ENCODE results near the gene TBC1D22A.

Gene TBC1D22A

DNA sequence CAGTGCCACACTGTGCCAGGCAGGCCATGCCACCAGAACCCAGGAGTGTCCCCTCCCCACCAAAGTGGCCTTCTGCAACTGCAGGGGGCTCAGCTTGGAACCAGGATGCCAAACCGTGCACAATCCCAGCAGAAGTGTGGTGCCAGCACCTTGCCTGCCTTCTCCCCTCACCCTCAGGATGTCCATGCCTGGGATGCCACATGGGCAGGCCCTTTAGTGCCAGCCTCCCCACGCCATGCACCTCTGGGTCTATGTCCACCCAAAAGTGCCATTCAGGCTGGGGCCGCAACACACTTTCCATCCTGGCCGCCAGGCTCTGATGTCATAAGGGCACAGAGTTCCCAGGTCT is 8.7 kb upstream of the TBC1D22A start:
- Mint-ChIP-seq H3K27me3 (peaks cover 1% of the 10 kb centered on the region), H3K9me3 (peaks cover 4% of the 10 kb centered on the region), H3K27ac (no peak overlapping the region), H3K4me3 (no peak overlapping the region), H3K4me1 (peaks cover 19% of the 10 kb centered on the region), H3K36me3 (peaks cover 3% of the 10 kb centered on the region)
- no peak for DNase-seq (ENCODE audit: low spot score in 2 of 2)
- no peak for ATAC-seq (ENCODE audit: low read depth)

DNA sequence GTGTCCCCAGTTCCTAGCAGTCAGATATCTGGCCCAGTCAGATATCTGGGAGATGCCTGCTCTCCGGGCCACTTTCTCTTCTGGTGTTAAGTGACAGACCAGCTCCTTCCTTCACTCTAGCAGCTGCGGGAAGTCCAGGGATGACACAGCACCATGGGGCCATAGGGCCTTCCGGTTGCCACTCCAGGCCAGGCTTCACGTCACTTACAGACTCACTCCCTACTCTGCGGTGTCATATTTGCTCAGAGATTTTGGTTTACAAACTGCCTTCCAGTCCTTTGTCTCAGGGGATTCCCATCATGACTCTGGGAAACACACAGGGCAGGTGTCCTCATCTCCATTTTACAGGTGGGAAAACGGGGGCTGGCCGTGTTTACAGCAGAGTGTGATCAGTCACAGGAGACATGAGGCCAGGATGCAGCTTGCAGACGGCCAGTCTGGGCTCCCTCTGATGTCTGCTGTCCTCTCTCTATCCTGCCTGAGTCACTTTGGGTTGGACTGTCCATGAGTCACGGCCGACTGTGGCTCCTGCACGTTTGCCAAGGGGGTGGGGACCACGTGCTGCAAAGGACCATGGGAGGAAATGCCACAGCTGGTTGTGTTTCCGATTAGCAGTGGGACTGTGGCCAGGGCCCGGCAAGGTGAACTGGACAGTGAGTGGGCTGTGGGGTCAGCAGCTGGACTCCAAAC is 8.2 kb upstream of the TBC1D22A start:
- DNase-seq (ENCODE audit: low spot score in 2 of 2): no peak
- no peak for ATAC-seq (ENCODE audit: low read depth)
- Mint-ChIP-seq H3K4me1 (peaks cover 19% of the 10 kb centered on the region), H3K27ac (no peak overlapping the region), H3K36me3 (peaks cover 3% of the 10 kb centered on the region), H3K4me3 (no peak overlapping the region), H3K9me3 (peaks cover 4% of the 10 kb centered on the region), H3K27me3 (no peaks in the 10 kb centered on the region)

DNA sequence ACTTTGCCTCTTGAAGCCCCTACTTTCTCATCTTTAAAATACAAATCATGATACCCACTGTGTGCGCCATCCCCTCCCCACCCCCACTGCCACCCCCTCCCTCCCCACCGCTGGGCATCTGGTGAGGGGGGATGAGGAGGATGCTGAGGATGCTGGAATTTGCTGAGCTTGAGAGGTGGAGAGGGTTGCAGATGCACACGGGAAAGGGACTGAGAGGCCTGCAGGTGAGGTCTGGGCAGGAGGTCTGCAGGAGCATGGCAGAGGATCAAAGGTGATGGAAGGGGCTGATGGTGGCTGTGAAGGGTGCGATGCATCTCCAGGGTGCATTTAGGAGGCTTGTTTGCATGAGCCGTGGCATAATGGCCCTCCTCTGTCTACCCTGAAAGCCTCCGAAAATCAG is 7.6 kb upstream of the TBC1D22A start:
- H3K27ac Mint-ChIP-seq: no peak overlapping the region
- no peaks in the 10 kb centered on the region for H3K27me3 Mint-ChIP-seq
- DNase-seq (ENCODE audit: low spot score in 2 of 2) (no peak), ATAC-seq (ENCODE audit: low read depth) (no peak)
- peaks cover 13% of the 10 kb centered on the region for H3K4me1 Mint-ChIP-seq
- peaks cover 4% of the 10 kb centered on the region for H3K9me3 Mint-ChIP-seq
- H3K4me3 Mint-ChIP-seq: no peak overlapping the region
- H3K36me3 Mint-ChIP-seq: peaks cover 3% of the 10 kb centered on the region

DNA sequence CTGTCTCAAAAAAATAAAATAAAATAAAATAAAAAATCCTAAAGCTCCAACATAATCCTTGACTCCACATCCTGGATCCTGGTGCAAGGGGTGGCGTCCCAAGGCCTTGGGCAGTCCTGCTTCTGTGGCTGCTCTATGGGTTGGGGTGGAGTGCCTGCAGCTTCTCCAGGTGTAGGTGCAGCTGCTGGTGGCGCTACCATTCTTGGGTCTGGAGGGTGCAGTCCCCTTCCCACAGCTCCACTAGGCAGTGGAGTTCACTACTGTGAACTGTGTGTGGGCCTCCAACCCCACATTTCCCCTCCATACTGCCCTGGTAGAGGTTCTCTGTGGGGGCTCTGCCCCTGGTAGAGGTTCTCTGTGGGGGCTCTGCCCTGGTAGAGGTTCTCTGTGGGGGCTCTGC is 6.9 kb upstream of the TBC1D22A start:
- H3K36me3 Mint-ChIP-seq: peaks cover 3% of the 10 kb centered on the region
- H3K4me1 Mint-ChIP-seq: peaks cover 11% of the 10 kb centered on the region
- ATAC-seq (ENCODE audit: low read depth) (no peak), DNase-seq (ENCODE audit: low spot score in 2 of 2) (no peak)
- H3K27me3 Mint-ChIP-seq: no peaks in the 10 kb centered on the region
- H3K27ac Mint-ChIP-seq: no peak overlapping the region
- H3K9me3 Mint-ChIP-seq: peaks cover 4% of the 10 kb centered on the region
- H3K4me3 Mint-ChIP-seq: no peak overlapping the region

DNA sequence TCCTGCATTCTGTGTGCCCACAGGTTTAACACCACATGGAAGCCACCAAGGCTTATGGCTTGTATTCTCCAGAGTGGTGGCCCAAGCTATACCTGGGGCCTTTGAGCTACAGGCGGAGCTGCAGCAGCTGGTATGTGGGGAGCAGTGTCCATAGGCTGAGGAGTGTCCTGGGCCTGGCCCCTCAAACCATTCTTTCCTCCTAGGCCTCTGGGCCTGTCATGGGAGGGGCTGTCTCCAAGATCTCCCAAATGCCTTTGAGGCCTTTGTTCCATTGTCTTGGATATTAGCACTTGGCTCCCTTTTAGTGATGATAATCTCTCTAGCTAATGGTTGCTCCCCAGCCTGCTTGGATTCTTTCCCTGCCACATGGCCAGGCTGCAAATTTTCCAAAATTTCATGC is 6.4 kb upstream of the TBC1D22A start:
- DNase-seq (ENCODE audit: low spot score in 2 of 2) (no peak), ATAC-seq (ENCODE audit: low read depth) (no peak)
- Mint-ChIP-seq H3K27ac (no peak overlapping the region), H3K4me1 (peaks cover 11% of the 10 kb centered on the region), H3K36me3 (peaks cover 3% of the 10 kb centered on the region), H3K4me3 (no peak overlapping the region), H3K27me3 (no peaks in the 10 kb centered on the region), H3K9me3 (peaks cover 4% of the 10 kb centered on the region)

DNA sequence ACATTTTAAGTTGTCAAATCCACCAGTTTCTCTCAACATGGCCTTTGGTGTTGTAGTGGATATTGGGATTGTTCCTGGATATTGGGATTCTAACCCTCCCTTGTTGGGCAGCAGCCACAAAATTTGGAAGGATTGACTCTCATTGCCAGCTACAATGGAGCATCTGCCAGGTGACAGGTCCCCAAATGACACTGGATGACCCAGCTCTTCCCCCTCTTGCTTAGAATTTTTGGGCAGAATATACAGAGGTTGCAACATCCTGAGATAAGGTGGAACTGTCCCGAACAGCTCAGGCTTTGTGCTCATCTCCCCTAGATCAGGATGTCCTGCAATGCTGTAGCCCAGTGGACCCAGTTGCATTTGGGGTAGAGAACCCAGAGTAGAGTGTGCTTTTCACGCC is 5.3 kb upstream of the TBC1D22A start:
- ATAC-seq (ENCODE audit: low read depth) (no peak), DNase-seq (ENCODE audit: low spot score in 2 of 2) (no peak)
- Mint-ChIP-seq H3K27me3 (no peaks in the 10 kb centered on the region), H3K9me3 (peaks cover 4% of the 10 kb centered on the region), H3K27ac (peak overlapping the region; percentile 64), H3K4me1 (peaks cover 17% of the 10 kb centered on the region), H3K4me3 (no peak overlapping the region), H3K36me3 (peaks cover 3% of the 10 kb centered on the region)

DNA sequence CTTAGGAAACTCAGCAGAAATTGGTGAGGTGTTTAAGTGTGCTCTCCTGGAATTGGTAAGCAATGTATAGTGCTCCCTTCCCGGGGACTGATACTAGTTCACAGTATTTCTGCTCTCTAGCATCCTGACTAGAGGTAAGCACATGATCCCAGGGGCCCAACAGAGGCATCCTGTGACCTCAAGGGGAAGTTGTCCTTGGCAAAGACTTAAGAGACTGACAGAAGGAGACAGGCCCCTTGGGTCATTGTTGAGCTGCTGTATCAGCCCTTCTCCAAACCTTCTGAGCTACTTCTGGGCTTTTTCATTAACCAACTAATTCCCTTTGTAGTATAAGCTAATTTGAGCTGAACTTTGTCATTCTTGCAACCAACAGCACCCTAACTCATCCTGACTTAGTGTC is 4.3 kb upstream of the TBC1D22A start:
- peaks cover 21% of the 10 kb centered on the region for H3K4me1 Mint-ChIP-seq
- H3K4me3 Mint-ChIP-seq: no peak overlapping the region

DNA sequence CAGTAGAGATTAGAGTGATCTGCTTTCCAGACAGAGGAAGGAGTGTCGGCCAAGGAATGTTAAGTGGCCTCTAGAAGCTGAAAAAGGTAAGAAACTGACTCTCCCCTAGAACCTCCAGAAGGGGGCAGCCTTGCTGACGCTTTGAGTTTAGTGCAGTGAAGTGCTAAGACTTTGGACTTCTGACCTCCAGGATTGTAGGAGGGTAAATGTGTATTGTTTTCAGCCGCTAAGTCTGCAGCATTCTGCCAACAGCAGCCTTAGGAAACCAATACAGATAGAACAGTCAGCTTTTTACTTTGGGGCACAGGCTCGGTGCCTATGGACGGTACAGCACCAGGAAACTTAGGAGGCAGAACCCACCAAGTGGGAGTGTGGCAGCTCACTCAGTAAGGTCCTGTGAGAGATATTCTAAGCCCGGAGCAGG is 3.6 kb upstream of the TBC1D22A start:
- Mint-ChIP-seq H3K4me1 (peaks cover 25% of the 10 kb centered on the region), H3K4me3 (no peak overlapping the region), H3K27me3 (no peaks in the 10 kb centered on the region), H3K36me3 (peaks cover 3% of the 10 kb centered on the region), H3K27ac (no peak overlapping the region), H3K9me3 (peaks cover 4% of the 10 kb centered on the region)
- ATAC-seq (ENCODE audit: low read depth) (no peak), DNase-seq (ENCODE audit: low spot score in 2 of 2) (peak; percentile 43 to 59)

More for the DNA sequence above, 4.3 kb upstream of the TBC1D22A start:
- Mint-ChIP-seq H3K27me3 (no peaks in the 10 kb centered on the region), H3K27ac (no peak overlapping the region), H3K36me3 (peaks cover 3% of the 10 kb centered on the region), H3K9me3 (peaks cover 4% of the 10 kb centered on the region)
- ATAC-seq (ENCODE audit: low read depth) (no peak), DNase-seq (ENCODE audit: low spot score in 2 of 2) (no peak)

DNA sequence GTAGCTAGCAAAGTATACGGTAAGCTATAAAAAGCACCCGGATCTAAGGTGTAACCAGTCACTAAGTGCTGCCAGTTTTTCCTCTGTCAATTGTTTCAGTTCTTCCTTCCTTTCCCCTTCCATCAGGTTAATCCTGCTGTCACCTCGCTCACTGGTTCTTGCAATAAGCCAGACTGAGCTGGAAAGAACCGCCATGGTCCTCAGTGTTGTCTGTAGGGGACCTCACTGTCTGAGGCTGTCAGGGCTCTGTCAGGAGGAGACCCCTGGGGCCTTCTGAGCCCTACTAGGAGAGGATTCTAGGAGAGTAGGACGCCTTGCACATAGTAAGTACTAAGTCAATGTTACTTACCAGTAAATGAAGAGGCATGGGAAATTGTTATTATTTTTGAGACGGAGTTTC is 1.4 kb upstream of the TBC1D22A start:
- Mint-ChIP-seq H3K27ac (peak overlapping the region; percentile 97), H3K27me3 (no peaks in the 10 kb centered on the region), H3K9me3 (peaks cover 4% of the 10 kb centered on the region), H3K4me3 (peak overlapping the region; percentile 66), H3K4me1 (peaks cover 35% of the 10 kb centered on the region), H3K36me3 (peaks cover 9% of the 10 kb centered on the region)
- ATAC-seq (ENCODE audit: low read depth) (no peak), DNase-seq (ENCODE audit: low spot score in 2 of 2) (no peak)

DNA sequence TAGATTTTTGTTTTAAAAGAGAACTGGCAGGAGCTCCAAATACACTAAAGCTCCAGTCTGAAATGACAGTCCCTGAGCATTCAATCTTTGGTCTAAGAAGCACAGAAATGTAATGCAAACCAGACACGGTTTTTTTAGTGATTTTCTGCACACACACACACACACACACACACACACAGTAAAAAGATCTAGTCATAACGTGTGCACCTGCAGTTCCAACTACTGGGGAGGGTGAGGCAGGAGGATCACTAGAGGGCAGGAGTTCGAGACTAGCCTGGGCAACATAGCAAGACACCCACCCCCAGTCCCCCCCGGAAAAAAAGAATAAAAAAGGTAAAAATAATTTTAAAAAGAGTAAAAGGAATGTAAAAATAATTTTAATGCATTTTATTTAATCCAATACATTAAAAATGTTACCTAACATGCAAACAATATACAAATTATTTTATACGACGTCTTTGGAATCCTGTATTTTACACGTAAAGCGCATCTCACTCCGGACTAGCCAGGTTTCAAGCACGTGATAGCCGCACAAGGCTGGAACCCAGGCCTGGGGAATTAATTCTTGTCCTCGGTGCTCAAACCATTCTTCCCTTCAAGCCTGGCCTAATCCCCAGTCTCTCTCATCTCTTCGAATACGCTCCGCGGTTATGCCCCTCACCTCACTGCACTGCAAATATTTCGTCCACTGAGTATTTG is 762 bp upstream of the TBC1D22A start:
- DNase-seq (ENCODE audit: low spot score in 2 of 2) (no peak), ATAC-seq (ENCODE audit: low read depth) (no peak)
- Mint-ChIP-seq H3K27me3 (no peaks in the 10 kb centered on the region), H3K4me3 (peak overlapping the region; percentile 99), H3K4me1 (peaks cover 37% of the 10 kb centered on the region), H3K9me3 (no peaks in the 10 kb centered on the region), H3K27ac (peak overlapping the region; percentile 97), H3K36me3 (peaks cover 7% of the 10 kb centered on the region)

DNA sequence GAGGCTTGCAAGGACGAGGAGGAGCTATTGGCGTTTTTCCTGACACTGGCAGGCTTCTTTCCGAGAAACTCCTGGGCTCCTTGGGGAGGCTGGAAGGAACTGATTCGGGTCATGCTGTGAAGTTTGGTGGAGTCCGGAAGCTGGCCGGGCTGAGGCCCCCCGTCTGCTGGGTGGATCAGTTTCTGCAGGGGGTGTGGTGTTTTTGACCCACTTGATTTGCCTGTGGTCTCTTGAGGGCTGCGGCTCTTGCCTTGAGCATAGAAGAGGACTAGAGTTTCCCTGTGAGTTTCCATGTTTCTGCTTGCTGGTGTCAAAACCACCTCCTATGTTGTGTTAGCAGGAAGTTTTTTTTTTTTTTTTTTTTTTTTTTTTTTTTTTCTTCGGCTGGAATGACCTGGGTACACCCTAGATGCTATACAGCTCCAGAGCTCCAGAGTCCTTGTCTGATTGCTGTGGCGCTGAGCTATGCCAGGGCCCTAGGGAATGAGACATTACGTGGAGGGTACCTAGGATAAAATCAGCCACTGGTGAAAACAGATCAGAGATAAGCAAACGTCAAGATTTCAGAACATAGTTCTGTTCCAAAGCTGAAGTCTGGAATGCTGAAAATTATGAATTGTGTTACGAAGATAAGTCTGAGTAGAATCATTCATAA is 728 bp downstream of the TBC1D22A start:
- peak in 1 of 2 donors; percentile 73 for DNase-seq (ENCODE audit: low spot score in 2 of 2)
- peak overlapping the region; percentile 97 for H3K27ac Mint-ChIP-seq
- ATAC-seq (ENCODE audit: low read depth): peak; percentile 76

DNA sequence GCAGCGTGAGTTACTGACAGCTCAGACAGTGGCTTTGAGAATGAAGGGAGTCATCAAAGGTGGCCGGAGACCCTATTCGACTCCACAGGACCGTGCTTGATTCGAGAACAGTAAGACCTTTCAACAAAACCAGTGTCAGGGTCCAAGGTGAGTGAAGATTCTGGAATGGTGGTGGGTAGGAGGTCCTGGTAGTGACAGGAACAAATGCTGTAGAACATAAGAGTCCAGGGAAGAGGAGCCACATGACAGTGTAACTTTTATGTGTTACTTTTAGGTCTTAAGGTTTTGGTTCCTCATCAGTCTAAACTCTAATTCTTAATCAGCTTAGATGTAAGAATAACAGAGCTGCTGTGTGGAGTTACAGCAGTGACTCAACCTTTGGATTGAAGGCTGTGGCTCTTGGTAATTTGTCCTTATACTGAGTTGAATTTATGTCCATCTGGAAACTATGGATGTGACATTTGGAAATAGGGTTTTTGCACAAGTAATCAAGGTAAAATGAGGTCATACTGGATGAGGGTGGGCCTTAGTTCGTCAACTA is 1.8 kb downstream of the TBC1D22A start:
- Mint-ChIP-seq H3K27ac (peak overlapping the region; percentile 97), H3K27me3 (no peaks in the 10 kb centered on the region), H3K4me3 (peak overlapping the region; percentile 99), H3K36me3 (peaks cover 20% of the 10 kb centered on the region), H3K4me1 (peaks cover 51% of the 10 kb centered on the region), H3K9me3 (no peaks in the 10 kb centered on the region)
- DNase-seq (ENCODE audit: low spot score in 2 of 2) (no peak), ATAC-seq (ENCODE audit: low read depth) (no peak)

More for the DNA sequence above, 728 bp downstream of the TBC1D22A start:
- peak overlapping the region; percentile 99 for H3K4me3 Mint-ChIP-seq
- H3K9me3 Mint-ChIP-seq: no peaks in the 10 kb centered on the region
- H3K27me3 Mint-ChIP-seq: no peaks in the 10 kb centered on the region
- peaks cover 20% of the 10 kb centered on the region for H3K36me3 Mint-ChIP-seq
- peaks cover 50% of the 10 kb centered on the region for H3K4me1 Mint-ChIP-seq

DNA sequence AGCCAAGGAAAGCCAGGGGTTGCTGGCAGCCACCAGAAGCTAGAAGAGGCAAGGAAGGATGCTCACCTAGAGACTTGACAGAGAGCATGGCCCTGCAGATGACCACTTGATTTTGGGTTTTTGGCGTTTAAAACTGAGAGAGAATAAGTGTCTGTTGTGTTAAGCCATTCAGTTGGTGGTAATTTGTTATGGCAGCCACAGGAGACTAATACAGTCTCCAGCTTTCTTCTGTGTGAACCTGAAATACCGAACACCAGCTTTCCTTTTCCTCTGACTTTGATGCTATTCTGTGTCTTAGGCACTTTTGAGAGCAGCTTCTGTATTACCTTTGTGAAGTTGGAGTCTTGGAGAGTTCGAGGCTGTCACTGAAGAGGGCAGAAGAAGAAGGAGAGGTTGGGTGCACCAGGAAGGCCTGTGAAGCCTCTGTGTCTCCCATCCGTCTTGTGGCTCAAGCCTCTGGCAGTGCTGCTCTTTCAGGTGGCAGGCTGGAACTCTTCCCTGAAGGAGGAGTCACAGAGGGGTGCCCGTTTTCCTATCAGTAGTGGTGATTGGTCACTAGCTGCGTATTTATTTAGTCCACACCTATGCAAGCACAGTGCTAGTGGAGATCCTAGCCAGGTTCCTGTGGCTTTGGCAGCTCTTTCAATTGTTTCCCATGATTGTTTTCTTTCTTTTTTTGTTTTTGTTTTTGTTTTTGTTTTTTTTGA is 2.5 kb downstream of the TBC1D22A start:
- Mint-ChIP-seq H3K9me3 (no peaks in the 10 kb centered on the region), H3K4me3 (peak overlapping the region; percentile 99), H3K27me3 (no peaks in the 10 kb centered on the region), H3K4me1 (peaks cover 58% of the 10 kb centered on the region), H3K27ac (peak overlapping the region; percentile 97), H3K36me3 (peaks cover 23% of the 10 kb centered on the region)
- DNase-seq (ENCODE audit: low spot score in 2 of 2) (no peak), ATAC-seq (ENCODE audit: low read depth) (no peak)

DNA sequence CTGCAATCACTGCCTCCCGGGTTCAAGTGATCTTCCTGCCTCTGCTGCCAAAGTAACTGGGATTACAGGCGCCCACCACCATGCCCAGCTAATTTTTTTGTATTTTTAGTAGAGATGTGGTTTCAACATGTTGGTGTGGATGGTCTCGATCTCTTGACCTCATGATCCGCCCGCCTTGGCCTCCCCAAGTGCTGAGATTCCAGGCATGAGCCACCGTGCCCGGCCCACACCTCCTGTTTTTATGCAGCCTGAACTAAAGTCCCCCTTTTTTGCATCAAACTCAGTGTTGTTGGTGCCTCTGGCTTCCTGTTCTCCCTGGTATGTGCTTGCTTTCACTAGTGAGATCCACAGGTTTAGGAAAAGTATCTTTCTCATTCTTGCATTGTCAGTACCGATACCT is 4.2 kb downstream of the TBC1D22A start:
- peak overlapping the region; percentile 98 for H3K27ac Mint-ChIP-seq
- peak overlapping the region; percentile 82 for H3K4me3 Mint-ChIP-seq

More for the DNA sequence above, 4.2 kb downstream of the TBC1D22A start:
- ATAC-seq (ENCODE audit: low read depth): no peak
- no peaks in the 10 kb centered on the region for H3K27me3 Mint-ChIP-seq
- no peak for DNase-seq (ENCODE audit: low spot score in 2 of 2)
- no peaks in the 10 kb centered on the region for H3K9me3 Mint-ChIP-seq
- H3K4me1 Mint-ChIP-seq: peaks cover 68% of the 10 kb centered on the region
- H3K36me3 Mint-ChIP-seq: peaks cover 25% of the 10 kb centered on the region
